Aorta (tissue), 5 donors: ENCODE measurements around the gene PPFIA4. TPM values are rescaled to one million over a fixed set of nuclear protein-coding genes. Genes with fewer than 3 reads are reported as not detected.

Source experiments
- ATAC-seq: fragments of 200-7000 bp; cut with Tn5 transposase; one replicate; pipeline ENCODE4 v1.9.1; 2022; ENCODE audit warnings: moderate library complexity; ENCODE audit not compliant: low FRiP score
- DNase-seq, 2 donors: peaks; one replicate each; pipeline ENCODE4 v3.0.0-alpha.2; 2020
- H3K27ac ChIP-seq, 2 donors: one replicate each; pipeline ENCODE4 v1.5.1; 2013; ENCODE audit warnings: low read length in 2 of 2, mild to moderate bottlenecking in 2 of 2, moderate library complexity in 2 of 2, control low read depth in 1 of 2, inconsistent platforms in 1 of 2, low read depth in 1 of 2
- H3K27me3 ChIP-seq, 2 donors: one replicate each; pipeline ENCODE4 v1.6.1; 2013; ENCODE audit warnings: control low read depth in 1 of 2, low read length in 1 of 2, mild to moderate bottlenecking in 1 of 2, moderate library complexity in 1 of 2; ENCODE audit not compliant: insufficient read depth in 2 of 2, control insufficient read depth in 1 of 2
- H3K36me3 ChIP-seq, 2 donors: one replicate each; pipeline ENCODE4 v1.6.1; 2013; ENCODE audit warnings: control low read depth in 1 of 2, low read length in 1 of 2, mild to moderate bottlenecking in 1 of 2; ENCODE audit not compliant: insufficient read depth in 2 of 2, control insufficient read depth in 1 of 2
- H3K4me1 ChIP-seq, 2 donors: one replicate each; pipeline ENCODE4 v1.6.1; 2013; ENCODE audit warnings: low read length in 2 of 2, control low read depth in 1 of 2, mild to moderate bottlenecking in 1 of 2, moderate library complexity in 1 of 2; ENCODE audit not compliant: insufficient read depth in 2 of 2, control insufficient read depth in 1 of 2
- H3K4me3 ChIP-seq, 2 donors: one replicate each; pipeline ENCODE4 v1.5.1; 2013; ENCODE audit warnings: low read length in 2 of 2, control low read depth in 1 of 2, mild to moderate bottlenecking in 1 of 2
- H3K9me3 ChIP-seq: one replicate; pipeline ENCODE4 v1.6.1; 2013; ENCODE audit warnings: mild to moderate bottlenecking, low read length; ENCODE audit not compliant: control insufficient read depth
- WGBS, 2 donors: extraction: QIAGEN DNeasy Blood & Tissue Kit; methylation state at CpG; one replicate each; pipeline ENCODE4 v1.1.7; 2013; 5-methylcytosine and 5-hydroxymethylcytosine counted together
- intact Hi-C, 2 donors: fragments of 100-400 bp; cut with DNase I; formaldehyde crosslinking; loops; one replicate each; pipeline versions ENCODE4 v1.14.2 to v1.15.0; 2022
- polyA plus RNA-seq, 2 donors: library from polyadenylated mRNA; stranded (reverse); fragments of 200-250 nt; gene quantifications; one replicate each; pipeline ENCODE4 v1.2.3, GENCODE V29; 2013
- total RNA-seq, 2 donors: library from RNA; stranded (reverse); fragmentation: NEBNext Ultra II Directional; extraction: Animal tissue kit (Norgen Biotek cat#: 25700); gene quantifications; one replicate each; pipeline ENCODE4 v1.2.1, GENCODE V29; 2021
- donor health status: healthy with polysubstance abuse.
- donor health status: Bipolar disorder and iron deficiency.
- donor health status: DM: no; HTN: no; CAD: no.
- donor health status: DM: no; HTN: no; CAD: no.
- donor health status: DM: yes; HTN: yes; CAD: no.

The PPFIA4 gene
- total and polyA plus RNA-seq, 4 donors = 3.3 to 22.7 (median 13.0) TPM

GRCh38 chr1:203036537-203036936, 10.2 kb downstream of the PPFIA4 start:
- intact Hi-C loops = loop anchor here in 1 of 2 donors (5.0 kb wide), 1 partner anchor 136 kb away; no protein-coding TSS in a partner anchor
- DNase-seq = no peak
- Histone ChIP-seq H3K4me3 (no peak overlapping the region), H3K4me1 (no peaks in the 10 kb centered on the region), H3K27ac (peak overlapping the region in 1 of 2 donors; percentile 62), H3K27me3 (no peaks in the 10 kb centered on the region), H3K9me3 (no peaks in the 10 kb centered on the region), H3K36me3 (no peaks in the 10 kb centered on the region)
- WGBS, 2 donors = 43 to 49% methylated on average over 2 of the region's 2 CpGs
- no peak for ATAC-seq

- Histone ChIP-seq H3K27ac (peak overlapping the region; percentile 24 to 94), H3K4me3 (no peak overlapping the region), H3K36me3 (no peaks in the 10 kb centered on the region), H3K27me3 (no peaks in the 10 kb centered on the region), H3K9me3 (no peaks in the 10 kb centered on the region), H3K4me1 (no peaks in the 10 kb centered on the region)
- ATAC-seq (peak; percentile 17), DNase-seq (no peak)
- intact Hi-C loops = loop anchor here (1.0 to 5.0 kb wide), 3 partner anchors 135 to 179 kb away; no protein-coding TSS in a partner anchor
- 34 to 41% methylated on average over 10 of the region's 10 CpGs for WGBS, 2 donors
Observed at GRCh38 chr1:203037509-203038190, 11.4 kb downstream of the PPFIA4 start.

- no peaks in the 10 kb centered on the region for H3K27me3 ChIP-seq
- intact Hi-C loops = loop anchor here (1.0 to 5.0 kb wide), 3 partner anchors 134 to 179 kb away; no protein-coding TSS in a partner anchor
- ATAC-seq = peak; percentile 85
- no peaks in the 10 kb centered on the region for H3K36me3 ChIP-seq
- H3K9me3 ChIP-seq = no peaks in the 10 kb centered on the region
- 3 to 4% methylated on average over 8 to 9 of the region's 9 CpGs for WGBS, 2 donors
- no peaks in the 10 kb centered on the region for H3K4me1 ChIP-seq
- peak overlapping the region in 1 of 2 donors; percentile 94 for H3K27ac ChIP-seq
- H3K4me3 ChIP-seq = no peak overlapping the region
- DNase-seq = peak; percentile 86 to 91
Observed at GRCh38 chr1:203038217-203038741, 12.0 kb downstream of the PPFIA4 start.

DNA sequence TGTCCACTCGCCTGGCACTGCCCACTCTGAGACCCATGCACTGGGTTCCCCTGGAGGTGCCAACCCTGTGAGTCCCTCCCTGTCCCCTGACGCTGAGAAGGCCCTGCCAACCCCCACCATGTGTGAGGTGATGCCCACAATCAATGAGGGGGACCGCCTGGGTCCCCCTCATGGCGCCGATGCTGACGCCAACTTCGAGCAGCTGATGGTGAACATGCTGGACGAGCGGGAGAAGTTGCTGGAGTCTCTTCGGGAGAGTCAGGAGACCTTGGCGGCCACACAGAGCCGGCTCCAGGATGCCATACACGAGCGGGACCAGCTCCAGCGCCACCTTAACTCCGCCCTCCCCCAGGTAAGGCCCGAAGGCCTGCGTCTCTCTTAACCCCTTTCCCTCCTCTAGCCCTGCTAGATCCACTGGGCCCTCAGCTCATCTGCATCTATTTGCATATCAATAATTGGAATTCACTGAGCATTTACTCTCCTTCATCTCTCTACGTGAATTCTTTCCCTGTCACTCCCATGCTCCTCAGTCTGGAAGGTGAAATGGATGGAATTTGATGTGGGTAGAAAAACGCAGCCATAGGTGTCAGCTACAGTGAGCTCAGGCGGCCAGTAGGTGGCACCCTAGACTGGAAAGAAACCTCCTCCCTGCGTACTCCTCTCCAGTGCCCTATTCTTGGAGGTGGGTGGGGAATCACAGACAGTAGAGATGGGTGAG, 12.8 kb downstream of the PPFIA4 start:
- H3K27ac ChIP-seq = peak overlapping the region in 1 of 2 donors; percentile 73
- DNase-seq = peak; percentile 78 to 90
- intact Hi-C loops = loop anchor here (1.0 to 5.0 kb wide), 3 partner anchors 133 to 178 kb away; no protein-coding TSS in a partner anchor
- no peak overlapping the region for H3K4me3 ChIP-seq
- H3K9me3 ChIP-seq = no peaks in the 10 kb centered on the region
- 47 to 52% methylated on average over 22 of the region's 22 CpGs for WGBS, 2 donors
- no peaks in the 10 kb centered on the region for H3K36me3 ChIP-seq
- no peaks in the 10 kb centered on the region for H3K4me1 ChIP-seq
- ATAC-seq = peak; percentile 85
- H3K27me3 ChIP-seq = no peaks in the 10 kb centered on the region

DNA sequence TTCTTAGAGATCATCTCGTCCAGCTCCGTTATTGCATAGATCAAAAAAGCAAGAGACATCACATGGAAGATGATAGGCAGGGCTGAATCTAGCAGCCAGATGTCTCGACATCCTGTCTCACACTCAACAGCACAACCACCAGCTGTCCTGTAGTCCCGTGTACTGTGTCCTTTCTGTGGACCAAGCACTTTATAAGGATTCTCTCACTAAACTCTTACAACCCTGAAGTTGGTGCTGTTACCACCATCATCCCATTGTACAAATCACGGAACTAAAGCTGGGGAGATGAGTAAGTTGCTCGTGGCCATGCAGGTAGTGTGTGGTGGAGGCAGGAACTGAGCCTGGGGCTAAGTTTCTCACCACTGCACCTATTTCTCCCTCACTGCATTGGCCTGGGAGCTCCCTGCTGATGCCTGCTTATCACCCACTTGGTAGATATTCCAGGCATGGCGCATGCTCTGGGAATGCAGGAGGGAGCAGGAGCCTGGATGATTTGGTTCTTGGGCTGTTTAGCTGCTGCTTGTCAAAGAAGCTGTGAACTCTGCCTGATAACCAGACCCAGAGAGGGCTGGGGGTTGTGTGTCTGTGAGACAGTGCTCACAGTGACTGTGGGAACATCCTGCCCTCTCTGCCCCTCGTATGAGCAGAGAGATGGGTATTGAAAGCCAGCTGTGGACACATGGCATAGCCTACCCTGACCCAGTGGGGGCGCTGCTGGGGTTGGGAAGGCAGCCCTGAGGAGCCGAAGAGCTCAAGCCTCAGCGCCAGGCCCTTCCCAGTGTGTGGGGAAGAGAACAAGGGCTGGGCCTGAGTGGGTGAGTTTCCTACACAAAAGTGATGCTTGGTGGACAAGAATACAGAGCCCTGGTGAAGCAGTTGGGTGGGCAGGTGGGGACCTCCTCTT, 13.6 kb downstream of the PPFIA4 start:
- Histone ChIP-seq H3K27me3 (no peaks in the 10 kb centered on the region), H3K36me3 (no peaks in the 10 kb centered on the region), H3K9me3 (no peaks in the 10 kb centered on the region), H3K27ac (no peak overlapping the region), H3K4me3 (no peak overlapping the region), H3K4me1 (no peaks in the 10 kb centered on the region)
- intact Hi-C loops = loop anchor here (2.0 to 5.0 kb wide), 2 partner anchors 132 to 177 kb away; no protein-coding TSS in a partner anchor
- no peak for DNase-seq
- WGBS, 2 donors = 63 to 65% methylated on average over 11 of the region's 11 CpGs
- no peak for ATAC-seq

DNA sequence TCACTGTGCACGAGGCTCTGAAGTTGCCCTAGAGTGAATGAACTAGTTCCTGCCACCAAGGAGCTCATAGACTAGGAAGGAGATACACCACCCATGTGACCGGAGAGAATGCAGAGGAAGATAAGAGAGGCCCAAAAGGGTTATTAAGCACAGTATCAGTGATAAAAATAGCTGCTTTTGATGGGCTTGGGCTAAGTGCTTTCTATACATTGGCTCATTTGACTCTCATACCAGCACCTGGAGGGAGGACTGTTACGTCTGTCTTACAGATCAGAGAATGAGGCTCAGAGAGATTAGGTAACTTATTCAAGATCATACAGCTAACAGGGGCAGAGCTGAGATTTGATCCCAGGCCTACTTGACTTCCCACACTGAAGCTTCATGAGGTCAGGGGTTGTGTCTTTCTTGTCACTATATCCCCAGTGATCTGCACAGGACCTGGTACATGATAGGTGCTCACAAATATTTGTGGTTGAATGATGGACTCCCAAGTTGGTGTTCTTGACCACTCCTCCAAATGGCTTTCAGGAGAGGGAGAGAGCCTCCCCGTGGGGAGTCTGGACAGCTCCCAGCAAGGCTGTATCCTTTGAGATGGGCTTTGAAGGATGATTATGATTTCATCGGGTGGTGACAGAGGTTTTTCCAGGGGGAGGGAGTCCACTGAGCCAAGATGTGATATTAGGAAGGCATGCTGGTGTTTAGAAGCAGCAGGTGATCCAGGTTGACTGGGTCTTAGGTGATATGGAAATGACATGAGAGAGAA, 14.4 kb downstream of the PPFIA4 start:
- H3K27ac ChIP-seq = no peak overlapping the region
- 71 to 74% methylated on average over 5 of the region's 5 CpGs for WGBS, 2 donors
- H3K4me3 ChIP-seq = no peak overlapping the region
- H3K36me3 ChIP-seq = no peaks in the 10 kb centered on the region
- H3K9me3 ChIP-seq = no peaks in the 10 kb centered on the region
- DNase-seq (no peak), ATAC-seq (no peak)
- H3K27me3 ChIP-seq = no peaks in the 10 kb centered on the region
- H3K4me1 ChIP-seq = no peaks in the 10 kb centered on the region
- intact Hi-C loops = loop anchor here in 1 of 2 donors (5.0 kb wide), 1 partner anchor 132 kb away; no protein-coding TSS in a partner anchor

DNA sequence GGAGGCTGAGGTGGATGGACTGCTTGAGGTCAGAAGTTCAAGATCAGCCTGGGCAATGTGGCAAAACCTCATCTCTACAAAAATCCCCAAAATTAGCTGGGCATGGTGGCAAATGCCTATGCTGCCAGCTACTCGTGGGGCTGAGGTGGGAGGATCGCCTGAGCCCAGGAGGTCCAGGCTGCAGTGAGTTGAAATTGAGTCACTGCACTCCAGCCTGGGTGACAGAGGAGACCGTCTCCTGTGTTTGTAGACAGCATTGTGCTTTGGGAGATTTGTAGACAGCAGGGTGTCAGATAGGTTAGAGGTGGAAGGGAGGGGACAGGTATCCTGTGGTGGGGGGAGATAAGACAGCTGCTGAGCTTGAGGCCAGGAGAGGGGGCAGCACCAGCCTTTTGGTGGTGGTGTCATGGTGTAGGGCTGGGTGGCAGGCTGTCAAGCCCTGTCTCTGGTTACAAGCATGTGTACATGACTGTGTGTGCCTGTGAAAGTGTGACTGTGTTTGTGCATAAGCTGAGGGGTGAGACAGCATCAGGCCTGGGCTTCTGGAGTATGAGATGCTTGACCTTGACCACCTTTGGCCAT, 15.2 kb downstream of the PPFIA4 start:
- no peak overlapping the region for H3K27ac ChIP-seq
- intact Hi-C loops = loop anchor here in 1 of 2 donors (5.0 kb wide), 1 partner anchor 131 kb away; no protein-coding TSS in a partner anchor
- no peaks in the 10 kb centered on the region for H3K9me3 ChIP-seq
- H3K27me3 ChIP-seq = no peaks in the 10 kb centered on the region
- no peak overlapping the region for H3K4me3 ChIP-seq
- H3K36me3 ChIP-seq = no peaks in the 10 kb centered on the region
- no peak for ATAC-seq
- no peak for DNase-seq
- H3K4me1 ChIP-seq = no peaks in the 10 kb centered on the region
- WGBS, 2 donors = 73 to 88% methylated on average over 3 of the region's 3 CpGs
